Endothelial cell of umbilical vein (primary cell): Measurements from ENCODE around the gene CCNF. TPM values are rescaled to one million over a fixed set of nuclear protein-coding genes. Genes with fewer than 3 reads are reported as not detected.

Source experiments
- BruUV-seq: library from RNA; stranded (reverse); fragments of 400-500 nt; replicated peaks from 2 replicates; lab custom pipeline; 2021; lab: Mats Ljungman, UMichigan
- CTCF ChIA-PET: fragments of 300-600, 350-600 bp; sonication (Branson Sonifier 250); formaldehyde crosslinking; loops from one replicate; lab custom pipeline; 2021; ENCODE audit warnings: antibody characterized with exemption, inconsistent platforms; lab: Charles Lee
- POLR2A ChIA-PET: fragments of 300-600, 350-600 bp; sonication (Branson Sonifier 250); formaldehyde crosslinking; loops from one replicate; lab custom pipeline; 2021; ENCODE audit warnings: antibody characterized with exemption, inconsistent platforms; lab: Charles Lee
- DNase-seq: peaks from one replicate; pipeline ENCODE4 v3.0.0-alpha.2; 2011; ENCODE audit warnings: low read depth, low spot score
- FAIRE-seq: peaks from 2 replicates; lab custom pipeline; 2011; peaks lifted over from hg19 to GRCh38; lab: Jason Lieb, UNC
- H2AFZ ChIP-seq: 2 replicates; pipeline ENCODE4 v1.6.0; 2012; ENCODE audit warnings: low read depth, low read length, control low read depth, inconsistent platforms
- H3K27ac ChIP-seq: 2 replicates; pipeline ENCODE4 v1.5.1; 2011; ENCODE audit warnings: low read depth, mild to moderate bottlenecking, control low read depth, low read length, moderate library complexity; ENCODE audit not compliant: insufficient read depth
- H3K27me3 ChIP-seq, 2 experiments: 2 replicates each; pipeline versions ENCODE4 v1.6.0 to v1.6.1; 2011; ENCODE audit warnings: low read length in 2 of 2, mixed read lengths in 1 of 2; ENCODE audit not compliant: control insufficient read depth in 2 of 2, insufficient read depth in 2 of 2
- H3K36me3 ChIP-seq, 2 experiments: 2 replicates in 1 of 2; 3 replicates in 1 of 2; pipeline ENCODE4 v1.5.1; 2011; ENCODE audit warnings: low read length in 2 of 2, mild to moderate bottlenecking in 1 of 2, moderate library complexity in 1 of 2; ENCODE audit not compliant: control insufficient read depth in 2 of 2, insufficient read depth in 2 of 2; ENCODE audit errors: extremely low read depth in 1 of 2
- H3K4me1 ChIP-seq: 3 replicates; pipeline ENCODE4 v1.5.1; 2011; ENCODE audit warnings: mild to moderate bottlenecking, low read length; ENCODE audit not compliant: control insufficient read depth, insufficient read depth; ENCODE audit errors: extremely low read depth
- H3K4me2 ChIP-seq: 2 replicates; pipeline ENCODE4 v1.6.1; 2011; ENCODE audit warnings: low read length, control low read depth, mixed read lengths; ENCODE audit not compliant: insufficient read depth
- H3K4me3 ChIP-seq, 3 experiments: fragments of 200-600 bp in 1 of 3; sonication (generic), shearing (Covaris generic) in 1 of 3; replicated peaks in 1 of 3; 2 replicates each; pipeline ENCODE4 v1.5.1; 2011 to 2016; ENCODE audit warnings: control low read depth in 3 of 3, low read length in 3 of 3, mild to moderate bottlenecking in 2 of 3, inconsistent platforms in 1 of 3, low read depth in 1 of 3, moderate library complexity in 1 of 3; ENCODE audit not compliant: insufficient read depth in 1 of 3
- H3K79me2 ChIP-seq: 2 replicates; pipeline ENCODE4 v1.6.0; 2012; ENCODE audit warnings: low read length, inconsistent platforms; ENCODE audit not compliant: control insufficient read depth, insufficient read depth
- H3K9ac ChIP-seq: replicated peaks from 2 replicates; pipeline ENCODE3; 2011; ENCODE audit warnings: low read length, control low read depth; ENCODE audit not compliant: insufficient read depth; ENCODE audit errors: extremely low read depth
- H3K9me1 ChIP-seq: replicated peaks from 3 replicates; pipeline ENCODE4 v1.6.0; 2011; ENCODE audit warnings: mild to moderate bottlenecking, low read length; ENCODE audit not compliant: control insufficient read depth, insufficient read depth; ENCODE audit errors: extremely low read depth
- H3K9me3 ChIP-seq: replicated peaks from 2 replicates; pipeline ENCODE4 v1.5.1; 2012; ENCODE audit warnings: low read length, inconsistent platforms; ENCODE audit not compliant: control insufficient read depth, insufficient read depth
- H4K20me1 ChIP-seq: replicated peaks from 2 replicates; pipeline ENCODE3; 2011; ENCODE audit warnings: mild to moderate bottlenecking, low read length; ENCODE audit not compliant: control insufficient read depth, insufficient read depth; ENCODE audit errors: extremely low read depth
- CTCF ChIP-seq, 2 donors: IDR thresholded peaks; 1 replicate in 1 of 2; 2 replicates in 1 of 2; pipeline ENCODE4 v1.5.1; 2011; ENCODE audit warnings: low read length in 2 of 2, mild to moderate bottlenecking in 2 of 2, moderate library complexity in 2 of 2, control low read depth in 1 of 2, inconsistent platforms in 1 of 2, low read depth in 1 of 2; ENCODE audit not compliant: insufficient read depth in 1 of 2; ENCODE audit errors: extremely low read depth in 1 of 2
- EZH2 ChIP-seq: IDR thresholded peaks from 2 replicates; pipeline ENCODE4 v1.6.1; 2012; ENCODE audit warnings: borderline replicate concordance, low read depth, mild to moderate bottlenecking, moderate library complexity, low read length, inconsistent platforms; ENCODE audit not compliant: severe bottlenecking
- FOS ChIP-seq: IDR thresholded peaks from 2 replicates; pipeline ENCODE4 v1.6.1; 2011; ENCODE audit warnings: mild to moderate bottlenecking, low read length, moderate library complexity, borderline replicate concordance; ENCODE audit not compliant: insufficient read depth
- GATA2 ChIP-seq: IDR thresholded peaks from 2 replicates; pipeline ENCODE4 v1.7.0; 2011; ENCODE audit warnings: low read depth, mild to moderate bottlenecking, moderate library complexity, mixed read lengths, low read length; ENCODE audit not compliant: insufficient read length, insufficient read depth
- JUN ChIP-seq: IDR thresholded peaks from 2 replicates; pipeline ENCODE4 v1.6.1; 2011; ENCODE audit warnings: borderline replicate concordance, low read depth; ENCODE audit not compliant: insufficient read length, insufficient read depth
- MAX ChIP-seq: IDR thresholded peaks from 2 replicates; pipeline ENCODE4 v1.6.1; 2011; ENCODE audit not compliant: insufficient read depth, insufficient read length
- POLR2A ChIP-seq: IDR thresholded peaks from 2 replicates; pipeline ENCODE4 v1.6.1; 2012; ENCODE audit warnings: low read depth, mild to moderate bottlenecking, control low read depth, low read length
- POLR2AphosphoS5 ChIP-seq: IDR thresholded peaks from 2 replicates; pipeline ENCODE4 v1.6.1; 2012; ENCODE audit warnings: low read depth, mild to moderate bottlenecking, control low read depth, low read length, moderate library complexity; ENCODE audit not compliant: insufficient read depth
- dilution Hi-C: fragments of 300-500 bp; cut with MboI; formaldehyde crosslinking; loops from one replicate; pipeline ENCODE4 v1.15.0; 2019; ENCODE audit warnings: low sequenced_read_pairs; ENCODE audit not compliant: extremely low pct_ligation_motif_present
- intact Hi-C: fragments of 100-400 bp; cut with micrococcal nuclease; formaldehyde crosslinking; loops from one replicate; pipeline ENCODE4 v1.10.0; 2022
- polyA plus RNA-seq, 4 experiments: library from polyadenylated mRNA; depleted of rRNA in 3 of 4; stranded (reverse) in 3 of 4; unstranded in 1 of 4; fragments of >200 nt; gene quantifications; 2 replicates each; pipeline versions ENCODE4 v1.2.1 to v1.2.3, GENCODE V29; 2011 to 2012; ENCODE audit warnings: missing spikeins in 1 of 4
- total RNA-seq: library from RNA; stranded (reverse); gene quantifications from 2 replicates; pipeline ENCODE4 v1.2.3, GENCODE V29; 2021

Gene CCNF
- total and polyA plus RNA-seq, 2 donors (not counting 3 experiments of a cell fraction or from before 2014, with no cell fraction given): 13.9 to 48.9 TPM

- Histone ChIP-seq H2AFZ (no peak overlapping the region), H3K27ac (no peak overlapping the region), H3K4me1 (peaks cover 21% of the 10 kb centered on the region), H3K9ac (no peak overlapping the region), H3K9me3 (no peaks in the 10 kb centered on the region), H3K9me1 (no peaks in the 10 kb centered on the region), H4K20me1 (no peaks in the 10 kb centered on the region), H3K79me2 (peaks cover 23% of the 10 kb centered on the region), H3K36me3 (peaks cover 0 to under 1% of the 10 kb centered on the region in 2 experiments), H3K27me3 (no peaks in the 10 kb centered on the region), H3K4me3 (no peak overlapping the region), H3K4me2 (no peak overlapping the region)
- ChIA-PET POLR2A (no interaction called here), CTCF (interaction anchor here (0.5 to 2.4 kb wide), 3 partner anchors 13 to 461 kb away, joined by 3 to 8 read pairs (median 5); no protein-coding TSS in a partner anchor)
- DNase-seq (no peak), FAIRE-seq (no peak)
- intact Hi-C loops: loop anchor here (10.0 kb wide), 1 partner anchor 132 kb away; no protein-coding TSS in a partner anchor
- dilution Hi-C loops: no loop called here
- BruUV-seq: no TSS peak
- no peak for TF ChIP-seq GATA2
Observed at GRCh38 chr16:2426941-2427361, 2.3 kb upstream of the CCNF start.

- Histone ChIP-seq H3K27me3 (no peaks in the 10 kb centered on the region), H3K9ac (no peak overlapping the region), H3K9me1 (no peaks in the 10 kb centered on the region), H3K9me3 (no peaks in the 10 kb centered on the region), H3K4me2 (no peak overlapping the region), H2AFZ (no peak overlapping the region), H3K79me2 (peaks cover 28% of the 10 kb centered on the region), H3K36me3 (peaks cover 0 to 5% of the 10 kb centered on the region in 2 experiments), H3K27ac (no peak overlapping the region), H4K20me1 (no peaks in the 10 kb centered on the region), H3K4me1 (peaks cover 21% of the 10 kb centered on the region), H3K4me3 (no peak overlapping the region)
- dilution Hi-C loops (no loop called here), intact Hi-C loops (loop anchor here (10.0 kb wide), 1 partner anchor 133 kb away; no protein-coding TSS in a partner anchor)
- DNase-seq (no peak), FAIRE-seq (no peak)
- ChIA-PET POLR2A (no interaction called here), CTCF (interaction anchor here (0.5 to 4.0 kb wide), 4 partner anchors 12 to 74 kb away, joined by 3 to 25 read pairs (median 6); no protein-coding TSS in a partner anchor)
- no TSS peak for BruUV-seq
- TF ChIP-seq MAX: no peak
- no peak for TF ChIP-seq JUN
- no peak for TF ChIP-seq GATA2
- TF ChIP-seq CTCF (IDR thresholded peaks at IDR 0.05; ENCODE audit: extremely low read depth in 1 of 2, insufficient read depth in 1 of 2, low read depth in 1 of 2, low read length in 2 of 2): no peak
- TF ChIP-seq POLR2AphosphoS5: no peak
- TF ChIP-seq EZH2: no peak
- no peak for TF ChIP-seq POLR2A
- TF ChIP-seq FOS: no peak
Observed at GRCh38 chr16:2427526-2427925, 1.7 kb upstream of the CCNF start.
